ENCODE data around the gene RCOR3. TPM values are rescaled to one million over a fixed set of nuclear protein-coding genes. Genes with fewer than 3 reads are reported as not detected.

The RCOR3 gene
- total RNA-seq, 1 donor from 2014 or later, result 44.8 TPM

- Histone ChIP-seq H3K27me3 (no peaks in the 10 kb centered on the region), H3K4me2 (no peak overlapping the region), H4K20me1 (ENCODE audit: low read depth) (peaks cover 12% of the 10 kb centered on the region), H3K9ac (no peak overlapping the region), H3K79me2 (ENCODE audit: low read depth) (peaks cover 37% of the 10 kb centered on the region), H3K27ac (no peak overlapping the region), H3K9me3 (ENCODE audit: low read depth) (no peaks in the 10 kb centered on the region), H3K36me3 (no peaks in the 10 kb centered on the region), H3F3A (ENCODE audit: low read depth) (peaks cover 8% of the 10 kb centered on the region), H2AFZ (replicated peaks) (no peak overlapping the region), H3K4me3 (no peak overlapping the region), H3K4me1 (peaks cover 13% of the 10 kb centered on the region)
- Mint-ChIP-seq H3K4me3 (no peak overlapping the region), H3K27me3 (ENCODE audit: insufficient read depth, low read depth) (peaks cover 3% of the 10 kb centered on the region), H3K9me3 (no peaks in the 10 kb centered on the region), H3K27ac (no peak overlapping the region), H3K36me3 (no peaks in the 10 kb centered on the region), H3K4me1 (peaks cover 29% of the 10 kb centered on the region)
- DNase-seq (ENCODE audit: low spot score), result no peak
- no peak for TF ChIP-seq EZH2phosphoT487 (IDR thresholded peaks at IDR 0.05)
- TF ChIP-seq CTCF (IDR thresholded peaks at IDR 0.05), result no peak
- TF ChIP-seq EZH2 (IDR thresholded peaks at IDR 0.05), result no peak
Observed at GRCh38 chr1:211333906-211334305, 74.7 kb downstream of the RCOR3 start.

- Mint-ChIP-seq H3K4me1 (peaks cover 19% of the 10 kb centered on the region), H3K4me3 (no peak overlapping the region), H3K27me3 (ENCODE audit: insufficient read depth, low read depth) (peaks cover 2% of the 10 kb centered on the region), H3K27ac (no peak overlapping the region), H3K9me3 (no peaks in the 10 kb centered on the region), H3K36me3 (no peaks in the 10 kb centered on the region)
- Histone ChIP-seq H3K9me3 (ENCODE audit: low read depth) (no peaks in the 10 kb centered on the region), H3K27me3 (no peaks in the 10 kb centered on the region), H3K27ac (no peak overlapping the region), H3K4me3 (no peak overlapping the region), H3K4me2 (no peak overlapping the region), H3K79me2 (ENCODE audit: low read depth) (peaks cover 26% of the 10 kb centered on the region), H3K9ac (no peak overlapping the region), H4K20me1 (ENCODE audit: low read depth) (peaks cover 2% of the 10 kb centered on the region), H2AFZ (replicated peaks) (no peak overlapping the region), H3K36me3 (no peaks in the 10 kb centered on the region), H3F3A (ENCODE audit: low read depth) (no peaks in the 10 kb centered on the region), H3K4me1 (peaks cover 3% of the 10 kb centered on the region)
- no peak for DNase-seq (ENCODE audit: low spot score)
- TF ChIP-seq EZH2 (IDR thresholded peaks at IDR 0.05) (no peak), CTCF (IDR thresholded peaks at IDR 0.05) (no peak), EZH2phosphoT487 (IDR thresholded peaks at IDR 0.05) (no peak)
Observed at GRCh38 chr1:211334986-211335385, 75.8 kb downstream of the RCOR3 start.

- Mint-ChIP-seq H3K9me3 (no peaks in the 10 kb centered on the region), H3K4me3 (no peak overlapping the region), H3K36me3 (no peaks in the 10 kb centered on the region), H3K27me3 (ENCODE audit: insufficient read depth, low read depth) (peaks cover 2% of the 10 kb centered on the region), H3K4me1 (peaks cover 16% of the 10 kb centered on the region), H3K27ac (no peak overlapping the region)
- Histone ChIP-seq H3K4me1 (peaks cover 3% of the 10 kb centered on the region), H3K4me3 (no peak overlapping the region), H3K79me2 (ENCODE audit: low read depth) (peaks cover 21% of the 10 kb centered on the region), H2AFZ (replicated peaks) (no peak overlapping the region), H3K27me3 (no peaks in the 10 kb centered on the region), H3K9ac (no peak overlapping the region), H3K27ac (no peak overlapping the region), H3K36me3 (no peaks in the 10 kb centered on the region), H3K9me3 (ENCODE audit: low read depth) (no peaks in the 10 kb centered on the region), H4K20me1 (ENCODE audit: low read depth) (no peaks in the 10 kb centered on the region), H3K4me2 (no peak overlapping the region), H3F3A (ENCODE audit: low read depth) (no peaks in the 10 kb centered on the region)
- TF ChIP-seq EZH2phosphoT487 (IDR thresholded peaks at IDR 0.05) (no peak), EZH2 (IDR thresholded peaks at IDR 0.05) (no peak), CTCF (IDR thresholded peaks at IDR 0.05) (no peak)
- DNase-seq (ENCODE audit: low spot score), result no peak
Observed at GRCh38 chr1:211335522-211336157, 76.5 kb downstream of the RCOR3 start.
